T-helper 17 cell (primary cell): ENCODE results near the gene ASPDH. TPM values are rescaled to one million over a fixed set of nuclear protein-coding genes. Genes with fewer than 3 reads are reported as not detected.
A peak's percentile ranks its signal among the peaks of the same experiment; 100 is the strongest.

Experiments
- ATAC-seq: fragments of 150-1000 bp; cut with Tn5 transposase; 2 replicates; pipeline ENCODE4 v1.10.0; 2021; ENCODE audit warnings: mild to moderate bottlenecking, moderate library complexity
- DNase-seq, 3 donors: peaks; one replicate each; pipeline versions ENCODE4 v3.0.0 to v3.0.0-alpha.2; 2020 to 2021
- H3K9me3 ChIP-seq: one replicate; pipeline ENCODE4 v1.7.0; 2013; ENCODE audit warnings: low read length, mild to moderate bottlenecking; ENCODE audit not compliant: control insufficient read depth, poor library complexity, severe bottlenecking
- H3K27ac Mint-ChIP-seq: one replicate; pipeline ENCODE4 v1.8.0; 2022; ENCODE audit warnings: mild to moderate bottlenecking, moderate library complexity, mixed read lengths
- H3K27me3 Mint-ChIP-seq: one replicate; pipeline ENCODE4 v1.8.0; 2022; ENCODE audit warnings: mixed read lengths
- H3K36me3 Mint-ChIP-seq: one replicate; pipeline ENCODE4 v1.8.0; 2022; ENCODE audit warnings: low read depth, mixed read lengths
- H3K4me1 Mint-ChIP-seq: one replicate; pipeline ENCODE4 v1.8.0; 2022; ENCODE audit warnings: mild to moderate bottlenecking, mixed read lengths
- H3K4me3 Mint-ChIP-seq: one replicate; pipeline ENCODE4 v1.8.0; 2022; ENCODE audit warnings: mild to moderate bottlenecking, moderate library complexity, mixed read lengths
- total RNA-seq, 4 donors: library from RNA in 2 of 4; stranded (reverse) in 2 of 4; gene quantifications; one replicate each; pipeline ENCODE4 v1.2.3 and lab custom pipeline; 2022 to 2026

The ASPDH gene
- total RNA-seq, result not detected
- 0 to 0.58 reads per million in 2 donors for total RNA-seq (lab: John Stamatoyannopoulos, UW)

DNA sequence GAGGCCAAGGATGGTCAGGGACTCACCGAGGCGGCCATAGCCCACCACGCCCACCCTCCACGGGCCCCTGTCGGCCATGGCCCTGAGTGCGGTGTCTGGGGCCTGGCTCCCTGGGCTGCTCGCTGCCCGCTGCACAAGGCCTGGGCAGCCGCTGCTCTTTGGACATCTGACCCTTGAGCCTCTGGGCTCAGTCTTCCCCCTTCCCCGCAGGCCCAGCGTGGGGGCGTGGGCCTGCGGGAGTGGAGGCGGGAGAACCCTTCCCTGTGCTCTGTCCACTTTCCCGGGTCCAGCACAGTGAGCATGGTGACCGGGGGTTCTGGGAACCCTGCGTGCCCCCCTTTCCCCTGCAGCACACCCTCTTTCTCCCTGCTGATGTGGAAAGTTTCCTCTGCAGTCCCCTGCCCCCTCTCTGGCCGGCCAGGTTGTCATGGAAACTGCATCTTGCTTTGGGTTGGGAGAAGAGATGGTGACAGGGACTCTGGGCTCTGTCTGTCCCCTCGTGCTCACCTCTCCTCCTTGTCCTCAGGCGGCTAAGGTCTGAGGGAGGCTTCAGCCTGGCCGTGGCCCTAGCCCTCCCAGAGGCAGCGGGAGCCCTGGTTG lies at the start of gene ASPDH:
Gene ASPDH (minus strand): TSS at position 168 of the 600 bp plus-strand sequence. CDS start 90 bp downstream, at position 78.
- H3K4me3 Mint-ChIP-seq, result no peak within 1 kb of the TSS
- peak within 1 kb of the TSS; percentile 27 for H3K27ac Mint-ChIP-seq
- ATAC-seq (no peak), DNase-seq (no peak)
- peaks cover 2% of the 10 kb centered on the region for H3K36me3 Mint-ChIP-seq
- H3K4me1 Mint-ChIP-seq, result peaks cover 16% of the 10 kb centered on the region
- H3K9me3 ChIP-seq, result no peaks in the 10 kb centered on the region
- no peaks in the 10 kb centered on the region for H3K27me3 Mint-ChIP-seq

DNA sequence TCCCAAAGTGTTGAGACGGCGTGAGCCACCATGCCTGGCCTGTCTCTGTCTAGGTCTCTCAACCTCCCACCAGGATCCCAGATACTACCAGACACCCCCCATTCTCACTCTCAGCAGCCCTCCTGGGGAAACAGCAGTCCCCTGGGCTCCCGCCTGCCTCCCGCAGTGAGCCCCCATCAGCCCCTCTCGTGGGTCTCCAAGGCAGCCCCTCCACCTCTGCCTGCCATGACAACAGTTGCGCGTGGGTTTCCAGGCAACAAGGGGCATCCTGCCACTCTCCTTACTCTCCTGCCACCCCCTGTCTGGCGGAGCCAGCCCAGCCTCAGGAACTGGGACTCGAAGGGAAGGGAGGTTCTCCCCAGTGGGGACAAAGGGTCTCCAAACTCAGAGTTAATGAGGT lies 49.3 kb upstream of the ASPDH start:
- H3K9me3 ChIP-seq, result no peaks in the 10 kb centered on the region
- Mint-ChIP-seq H3K27me3 (peaks cover 57% of the 10 kb centered on the region), H3K4me3 (no peak overlapping the region), H3K4me1 (peaks cover 17% of the 10 kb centered on the region), H3K36me3 (peaks cover 11% of the 10 kb centered on the region), H3K27ac (no peak overlapping the region)
- no peak for DNase-seq
- ATAC-seq, result no peak

DNA sequence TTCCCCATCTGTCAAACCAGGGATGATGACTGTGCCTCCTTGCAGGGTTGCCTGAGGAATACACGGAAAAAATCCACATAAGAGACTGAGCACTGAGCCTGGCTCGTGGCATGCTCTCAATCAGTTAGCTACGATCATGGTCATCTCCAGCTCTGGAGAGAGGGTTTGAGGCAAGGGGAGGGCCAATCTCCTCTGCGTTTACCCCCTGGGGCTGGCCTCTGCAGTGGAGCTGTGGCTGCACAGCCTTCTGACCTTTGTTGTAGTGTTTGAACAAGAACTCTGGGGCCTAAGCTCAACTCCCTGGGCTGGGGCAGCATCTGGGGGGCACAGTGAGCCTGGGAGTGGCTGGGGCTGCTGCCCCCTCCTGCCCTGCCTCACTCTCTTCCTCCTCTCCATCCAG lies 48.6 kb upstream of the ASPDH start:
- Mint-ChIP-seq H3K4me3 (no peak overlapping the region), H3K36me3 (peaks cover 11% of the 10 kb centered on the region), H3K4me1 (peaks cover 17% of the 10 kb centered on the region), H3K27me3 (peaks cover 59% of the 10 kb centered on the region), H3K27ac (no peak overlapping the region)
- no peak for DNase-seq
- H3K9me3 ChIP-seq, result no peaks in the 10 kb centered on the region
- no peak for ATAC-seq

DNA sequence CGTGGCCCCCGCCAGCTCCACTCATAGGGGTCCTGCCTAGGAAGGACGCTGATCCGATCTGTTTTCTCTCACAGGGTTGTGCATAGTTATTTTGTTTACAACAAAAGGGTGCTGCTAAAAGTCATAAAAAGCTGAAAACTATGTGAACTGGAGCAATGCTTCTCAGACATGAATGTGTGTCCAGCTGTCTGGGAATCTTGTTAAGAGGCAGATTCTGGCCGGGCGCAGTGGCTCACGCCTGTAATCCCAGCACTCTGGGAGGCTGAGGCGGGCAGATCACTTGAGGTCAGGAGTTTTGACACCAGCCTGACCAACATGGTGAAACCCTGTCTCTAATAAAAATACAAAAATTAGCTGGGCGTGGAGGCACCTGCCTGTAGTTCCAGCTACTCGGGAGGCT lies 45.9 kb upstream of the ASPDH start:
- Mint-ChIP-seq H3K27ac (no peak overlapping the region), H3K4me3 (no peak overlapping the region), H3K36me3 (peaks cover 15% of the 10 kb centered on the region), H3K27me3 (peaks cover 55% of the 10 kb centered on the region), H3K4me1 (peaks cover 15% of the 10 kb centered on the region)
- no peak for ATAC-seq
- no peak for DNase-seq
- no peaks in the 10 kb centered on the region for H3K9me3 ChIP-seq

DNA sequence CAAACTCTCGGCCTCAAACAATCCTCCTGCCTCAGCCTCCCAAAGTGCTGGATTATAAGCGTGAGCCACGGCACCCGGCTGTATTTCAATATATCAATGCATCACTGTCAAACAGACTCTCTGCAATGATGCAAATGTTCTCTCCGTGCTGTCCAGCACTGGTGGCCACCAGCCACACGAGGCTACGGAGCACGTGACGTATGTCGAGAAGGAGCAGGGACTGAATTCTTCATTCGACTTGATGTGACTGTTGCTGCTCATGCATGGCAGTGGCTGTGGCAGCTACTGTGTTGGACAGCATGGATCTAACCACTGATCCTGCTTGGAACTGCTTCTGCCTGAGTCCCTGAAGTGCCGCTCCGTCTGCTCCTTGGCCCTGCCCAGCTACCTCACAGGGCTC lies 44.7 kb upstream of the ASPDH start:
- Mint-ChIP-seq H3K4me1 (peaks cover 8% of the 10 kb centered on the region), H3K27me3 (peaks cover 55% of the 10 kb centered on the region), H3K36me3 (peaks cover 7% of the 10 kb centered on the region), H3K4me3 (no peak overlapping the region), H3K27ac (no peak overlapping the region)
- H3K9me3 ChIP-seq, result no peaks in the 10 kb centered on the region
- ATAC-seq (no peak), DNase-seq (no peak)

- peaks cover 55% of the 10 kb centered on the region for H3K27me3 Mint-ChIP-seq
- no peak for ATAC-seq
- H3K27ac Mint-ChIP-seq, result no peak overlapping the region
- no peaks in the 10 kb centered on the region for H3K9me3 ChIP-seq
- peaks cover 11% of the 10 kb centered on the region for H3K36me3 Mint-ChIP-seq
- peaks cover 8% of the 10 kb centered on the region for H3K4me1 Mint-ChIP-seq
- H3K4me3 Mint-ChIP-seq, result no peak overlapping the region
- DNase-seq, result no peak
These were observed 44.3 kb upstream of the ASPDH start for GRCh38 chr19:50558039-50558438.

DNA sequence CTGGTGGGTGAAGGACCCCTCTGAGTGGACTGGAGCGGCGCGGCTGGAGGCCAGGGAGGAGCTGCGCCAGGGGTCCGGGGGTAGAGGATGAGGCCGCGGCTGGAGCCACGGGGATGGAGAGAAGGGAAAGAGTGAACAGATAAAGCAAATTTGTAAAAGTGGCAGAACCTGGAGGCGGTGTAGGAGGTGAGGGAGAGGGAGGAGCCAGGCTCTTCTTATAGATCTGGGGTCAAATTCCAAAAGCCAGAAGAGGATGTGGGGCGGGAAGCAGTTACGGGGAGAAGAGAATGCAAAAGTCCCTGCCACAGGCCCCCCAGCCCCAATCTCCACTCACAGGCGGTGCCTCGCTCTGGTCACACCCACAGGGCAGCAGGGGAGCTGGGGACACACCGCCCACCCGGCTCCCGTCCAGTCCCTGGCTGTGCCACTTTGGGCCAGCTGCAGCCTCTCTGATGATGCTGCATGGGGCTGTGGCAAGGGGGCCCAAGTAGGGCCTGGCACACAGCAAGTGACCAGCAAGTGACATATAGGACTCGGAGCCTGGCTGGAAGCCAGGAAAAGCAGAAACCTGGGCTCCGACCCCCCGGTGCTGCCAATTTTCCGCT lies 43.4 kb upstream of the ASPDH start:
- peaks cover 63% of the 10 kb centered on the region for H3K27me3 Mint-ChIP-seq

GRCh38 chr19:50556282-50557008 lies 42.7 kb upstream of the ASPDH start:
- DNase-seq (peak; percentile 53 to 75 (median 61)), ATAC-seq (peak; percentile 79)
- no peak overlapping the region for H3K27ac Mint-ChIP-seq
- H3K4me1 Mint-ChIP-seq, result peaks cover 12% of the 10 kb centered on the region
- no peaks in the 10 kb centered on the region for H3K9me3 ChIP-seq
- peak overlapping the region; percentile 96 for H3K4me3 Mint-ChIP-seq
- H3K36me3 Mint-ChIP-seq, result peaks cover 17% of the 10 kb centered on the region
- H3K27me3 Mint-ChIP-seq, result peaks cover 67% of the 10 kb centered on the region

More for the DNA sequence above, 43.4 kb upstream of the ASPDH start:
- peaks cover 14% of the 10 kb centered on the region for H3K36me3 Mint-ChIP-seq
- ATAC-seq, result no peak
- H3K9me3 ChIP-seq, result no peaks in the 10 kb centered on the region
- H3K4me1 Mint-ChIP-seq, result peaks cover 11% of the 10 kb centered on the region
- no peak for DNase-seq
- no peak overlapping the region for H3K27ac Mint-ChIP-seq
- peak overlapping the region; percentile 96 for H3K4me3 Mint-ChIP-seq

- H3K9me3 ChIP-seq, result no peaks in the 10 kb centered on the region
- ATAC-seq, result no peak
- Mint-ChIP-seq H3K27me3 (peaks cover 67% of the 10 kb centered on the region), H3K27ac (no peak overlapping the region), H3K4me3 (peak overlapping the region; percentile 96), H3K4me1 (peaks cover 12% of the 10 kb centered on the region), H3K36me3 (peaks cover 17% of the 10 kb centered on the region)
- DNase-seq, result no peak
These were observed 42.0 kb upstream of the ASPDH start for GRCh38 chr19:50555450-50556281.

- H3K4me1 Mint-ChIP-seq, result peaks cover 12% of the 10 kb centered on the region
- no peak for DNase-seq
- peaks cover 17% of the 10 kb centered on the region for H3K36me3 Mint-ChIP-seq
- no peak overlapping the region for H3K27ac Mint-ChIP-seq
- H3K27me3 Mint-ChIP-seq, result peaks cover 74% of the 10 kb centered on the region
- peak overlapping the region; percentile 96 for H3K4me3 Mint-ChIP-seq
- no peaks in the 10 kb centered on the region for H3K9me3 ChIP-seq
- no peak for ATAC-seq
These were observed 41.3 kb upstream of the ASPDH start for GRCh38 chr19:50555033-50555432.

DNA sequence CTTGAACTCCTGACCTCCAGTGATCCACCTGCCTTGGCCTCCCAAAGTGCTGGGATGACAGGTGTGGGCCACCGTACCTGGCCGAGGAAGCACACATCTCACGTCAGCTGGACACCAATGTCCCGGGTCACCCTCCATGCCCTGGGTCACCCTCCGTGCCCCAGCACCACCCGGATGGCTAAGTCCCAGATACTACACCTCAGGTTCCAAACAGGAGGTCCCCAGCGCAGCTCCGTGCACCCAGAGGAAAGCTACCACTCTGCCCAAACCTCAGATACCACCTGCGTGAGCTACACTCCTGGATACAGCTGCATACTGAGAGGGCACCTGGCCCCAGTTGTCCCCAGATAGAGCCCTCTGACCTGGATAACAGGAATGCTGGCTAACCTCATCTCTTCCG lies 40.5 kb upstream of the ASPDH start:
- no peak overlapping the region for H3K27ac Mint-ChIP-seq
- peaks cover 12% of the 10 kb centered on the region for H3K4me1 Mint-ChIP-seq
- H3K9me3 ChIP-seq, result no peaks in the 10 kb centered on the region
- peaks cover 17% of the 10 kb centered on the region for H3K36me3 Mint-ChIP-seq
- no peak overlapping the region for H3K4me3 Mint-ChIP-seq
- DNase-seq (no peak), ATAC-seq (no peak)
- H3K27me3 Mint-ChIP-seq, result peaks cover 70% of the 10 kb centered on the region

- H3K4me1 Mint-ChIP-seq, result peaks cover 12% of the 10 kb centered on the region
- peaks cover 61% of the 10 kb centered on the region for H3K27me3 Mint-ChIP-seq
- no peak for ATAC-seq
- DNase-seq, result no peak
- H3K27ac Mint-ChIP-seq, result no peak overlapping the region
- no peak overlapping the region for H3K4me3 Mint-ChIP-seq
- H3K36me3 Mint-ChIP-seq, result peaks cover 17% of the 10 kb centered on the region
- no peaks in the 10 kb centered on the region for H3K9me3 ChIP-seq
These were observed 39.5 kb upstream of the ASPDH start for GRCh38 chr19:50553134-50553703.

DNA sequence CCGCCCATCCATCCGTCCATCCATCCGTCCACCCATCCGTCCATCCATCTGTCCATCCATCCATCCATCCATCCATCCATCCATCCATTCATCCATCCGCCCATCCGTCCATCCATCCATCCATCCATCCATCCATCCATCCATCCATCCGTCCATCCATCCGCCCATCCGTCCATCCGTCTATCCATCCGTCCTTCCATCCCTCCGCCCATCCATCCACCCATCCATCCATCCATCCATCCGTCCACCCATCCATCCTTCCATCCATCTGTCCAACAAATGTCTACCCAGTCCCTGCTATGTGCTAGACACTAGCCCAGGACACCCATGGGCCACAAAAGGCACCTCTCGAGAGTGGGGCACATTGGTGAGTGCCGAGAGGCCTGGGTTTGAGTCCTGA lies 38.8 kb upstream of the ASPDH start:
- Mint-ChIP-seq H3K27me3 (peaks cover 62% of the 10 kb centered on the region), H3K4me3 (no peak overlapping the region), H3K27ac (no peak overlapping the region), H3K36me3 (peaks cover 17% of the 10 kb centered on the region), H3K4me1 (peaks cover 12% of the 10 kb centered on the region)
- no peak for DNase-seq
- H3K9me3 ChIP-seq, result no peaks in the 10 kb centered on the region
- ATAC-seq, result no peak
